Uterus (tissue), 2 donors: Measurements from ENCODE around the gene PUM2.

Experiments
- POLR2A ChIP-seq, 2 donors: fragments of 450-650 bp; IDR thresholded peaks; one replicate each; pipeline ENCODE4 v1.6.1; 2016; ENCODE audit warnings: antibody characterized with exemption in 2 of 2, mild to moderate bottlenecking in 1 of 2, moderate library complexity in 1 of 2
- TF ChIP-seq, protein P1 (sequence below), 4 experiments: fragments of 200-600 bp in 2 of 4; fragments of 450-650 bp in 2 of 4; sonication (generic) in 2 of 4; IDR thresholded peaks; one replicate each; pipeline ENCODE4 v1.5.1; 2016 to 2019; ENCODE audit warnings: antibody characterized with exemption in 4 of 4, mild to moderate bottlenecking in 2 of 4, moderate library complexity in 1 of 4

DNA sequence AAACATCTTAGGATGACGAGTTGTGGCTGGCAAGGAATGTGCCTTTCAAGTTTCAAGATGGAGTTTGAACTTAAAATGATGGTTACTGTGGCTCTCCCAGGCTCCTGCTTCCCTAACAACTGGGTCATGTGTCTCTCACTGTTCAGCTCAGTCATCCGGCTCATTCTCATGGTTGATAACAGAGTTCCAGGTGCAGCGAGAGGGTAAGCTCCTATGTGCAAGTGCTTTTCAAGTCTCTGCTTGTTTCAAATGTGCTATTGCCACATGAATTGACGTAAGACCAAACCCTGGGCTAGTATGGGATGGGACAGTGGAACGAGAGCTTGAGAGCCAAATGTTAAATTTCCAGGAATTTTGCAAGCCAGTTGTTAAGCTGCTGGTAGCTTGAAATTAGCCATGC lies 19.5 kb upstream of the PUM2 start:
- TF ChIP-seq, protein P1, sequence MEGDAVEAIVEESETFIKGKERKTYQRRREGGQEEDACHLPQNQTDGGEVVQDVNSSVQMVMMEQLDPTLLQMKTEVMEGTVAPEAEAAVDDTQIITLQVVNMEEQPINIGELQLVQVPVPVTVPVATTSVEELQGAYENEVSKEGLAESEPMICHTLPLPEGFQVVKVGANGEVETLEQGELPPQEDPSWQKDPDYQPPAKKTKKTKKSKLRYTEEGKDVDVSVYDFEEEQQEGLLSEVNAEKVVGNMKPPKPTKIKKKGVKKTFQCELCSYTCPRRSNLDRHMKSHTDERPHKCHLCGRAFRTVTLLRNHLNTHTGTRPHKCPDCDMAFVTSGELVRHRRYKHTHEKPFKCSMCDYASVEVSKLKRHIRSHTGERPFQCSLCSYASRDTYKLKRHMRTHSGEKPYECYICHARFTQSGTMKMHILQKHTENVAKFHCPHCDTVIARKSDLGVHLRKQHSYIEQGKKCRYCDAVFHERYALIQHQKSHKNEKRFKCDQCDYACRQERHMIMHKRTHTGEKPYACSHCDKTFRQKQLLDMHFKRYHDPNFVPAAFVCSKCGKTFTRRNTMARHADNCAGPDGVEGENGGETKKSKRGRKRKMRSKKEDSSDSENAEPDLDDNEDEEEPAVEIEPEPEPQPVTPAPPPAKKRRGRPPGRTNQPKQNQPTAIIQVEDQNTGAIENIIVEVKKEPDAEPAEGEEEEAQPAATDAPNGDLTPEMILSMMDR (IDR thresholded peaks at IDR 0.05): no peak
- no peak for TF ChIP-seq POLR2A (IDR thresholded peaks at IDR 0.05)
